Measurements from ENCODE around the gene RXRG. TPM values are rescaled to one million over a fixed set of nuclear protein-coding genes. Genes with fewer than 3 reads are reported as not detected.
A peak's percentile ranks its signal among the peaks of the same experiment; 100 is the strongest.

RXRG gene
- total RNA-seq, 1 experiment from 2014 or later: not detected

GRCh38 chr1:165375623-165376022, 69.3 kb downstream of the RXRG start:
- RAD21 ChIA-PET (ENCODE audit: low non-redundant PET in 1 of 2, low total read pairs in 2 of 2, uncharacterized antibody in 2 of 2, unreplicated experiment in 2 of 2): no interaction called here
- H3K9ac ChIP-seq (ENCODE audit: low read length): no peak overlapping the region

More at GRCh38 chr1:165375623-165376022, 69.3 kb downstream of the RXRG start:
- H3K27me3 ChIP-seq (ENCODE audit: insufficient read depth, low read length): peaks cover 6% of the 10 kb centered on the region
- no peak overlapping the region; the same call in 1 of the 2 replicates for H3K27ac ChIP-seq (ENCODE audit: low read depth, low read length)
- peak overlapping the region; percentile 75 for H3K4me2 ChIP-seq (ENCODE audit: low read length)
- no peaks in the 10 kb centered on the region for H3K9me3 ChIP-seq (ENCODE audit: control insufficient read depth in 1 of 2, insufficient read depth in 1 of 2, low read depth in 1 of 2, low read length in 2 of 2)
- peaks cover 0 to 13% of the 10 kb centered on the region in 2 experiments; a peak in 3 of 4 replicates for H3K4me1 ChIP-seq (ENCODE audit: control insufficient read depth in 1 of 2, insufficient read depth in 2 of 2, low read length in 2 of 2)
- ChIA-PET POLR2A (no interaction called here), CTCF (interaction anchor here (2.0 kb wide), 1 partner anchor 8 kb away, joined by 8 read pairs; no protein-coding TSS in a partner anchor)
- H3K36me3 ChIP-seq (ENCODE audit: control insufficient read depth in 1 of 2, insufficient read depth in 2 of 2, low read length in 2 of 2): no peaks in the 10 kb centered on the region
- no peaks in the 10 kb centered on the region for H3K9me2 ChIP-seq (ENCODE audit: insufficient read depth)
- 0 out of 4 replicates have a peak overlapping the region, but pooled peaks of 1 of the 2 experiments have one; percentile 49 for H3K4me3 ChIP-seq (replicated peaks in 1 of 2; ENCODE audit: low read depth in 1 of 2, low read length in 2 of 2)
- DNase-seq (ENCODE audit: low read depth, low spot score): no peak
- H3K79me2 ChIP-seq (ENCODE audit: insufficient read depth, low read length): no peaks in the 10 kb centered on the region
- TF ChIP-seq CBX3 (IDR thresholded peaks at IDR 0.05; ENCODE audit: low read depth) (no peak), YY1 (IDR thresholded peaks at IDR 0.05; ENCODE audit: extremely low read depth, insufficient replicate concordance, low read depth, low read length) (no peak), ELF1 (IDR thresholded peaks at IDR 0.05; ENCODE audit: borderline replicate concordance, low read depth) (no peak), EZH2phosphoT487 (IDR thresholded peaks at IDR 0.05; ENCODE audit: borderline replicate concordance) (no peak), SIN3A (IDR thresholded peaks at IDR 0.05; ENCODE audit: low read depth) (no peak), EZH2 (IDR thresholded peaks at IDR 0.05) (no peak), TCF7L2 (IDR thresholded peaks at IDR 0.05; ENCODE audit: borderline replicate concordance, extremely low read depth, insufficient read depth, insufficient read length) (no peak), EGR1 (IDR thresholded peaks at IDR 0.05; ENCODE audit: low read depth) (no peak), FOSL1 (IDR thresholded peaks at IDR 0.05; ENCODE audit: low read depth) (no peak)
- TF ChIP-seq, protein P1, sequence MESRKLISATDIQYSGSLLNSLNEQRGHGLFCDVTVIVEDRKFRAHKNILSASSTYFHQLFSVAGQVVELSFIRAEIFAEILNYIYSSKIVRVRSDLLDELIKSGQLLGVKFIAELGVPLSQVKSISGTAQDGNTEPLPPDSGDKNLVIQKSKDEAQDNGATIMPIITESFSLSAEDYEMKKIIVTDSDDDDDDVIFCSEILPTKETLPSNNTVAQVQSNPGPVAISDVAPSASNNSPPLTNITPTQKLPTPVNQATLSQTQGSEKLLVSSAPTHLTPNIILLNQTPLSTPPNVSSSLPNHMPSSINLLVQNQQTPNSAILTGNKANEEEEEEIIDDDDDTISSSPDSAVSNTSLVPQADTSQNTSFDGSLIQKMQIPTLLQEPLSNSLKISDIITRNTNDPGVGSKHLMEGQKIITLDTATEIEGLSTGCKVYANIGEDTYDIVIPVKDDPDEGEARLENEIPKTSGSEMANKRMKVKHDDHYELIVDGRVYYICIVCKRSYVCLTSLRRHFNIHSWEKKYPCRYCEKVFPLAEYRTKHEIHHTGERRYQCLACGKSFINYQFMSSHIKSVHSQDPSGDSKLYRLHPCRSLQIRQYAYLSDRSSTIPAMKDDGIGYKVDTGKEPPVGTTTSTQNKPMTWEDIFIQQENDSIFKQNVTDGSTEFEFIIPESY (IDR thresholded peaks at IDR 0.05; ENCODE audit: extremely low read depth, insufficient replicate concordance, low read length): no peak
- TF ChIP-seq, protein P2, sequence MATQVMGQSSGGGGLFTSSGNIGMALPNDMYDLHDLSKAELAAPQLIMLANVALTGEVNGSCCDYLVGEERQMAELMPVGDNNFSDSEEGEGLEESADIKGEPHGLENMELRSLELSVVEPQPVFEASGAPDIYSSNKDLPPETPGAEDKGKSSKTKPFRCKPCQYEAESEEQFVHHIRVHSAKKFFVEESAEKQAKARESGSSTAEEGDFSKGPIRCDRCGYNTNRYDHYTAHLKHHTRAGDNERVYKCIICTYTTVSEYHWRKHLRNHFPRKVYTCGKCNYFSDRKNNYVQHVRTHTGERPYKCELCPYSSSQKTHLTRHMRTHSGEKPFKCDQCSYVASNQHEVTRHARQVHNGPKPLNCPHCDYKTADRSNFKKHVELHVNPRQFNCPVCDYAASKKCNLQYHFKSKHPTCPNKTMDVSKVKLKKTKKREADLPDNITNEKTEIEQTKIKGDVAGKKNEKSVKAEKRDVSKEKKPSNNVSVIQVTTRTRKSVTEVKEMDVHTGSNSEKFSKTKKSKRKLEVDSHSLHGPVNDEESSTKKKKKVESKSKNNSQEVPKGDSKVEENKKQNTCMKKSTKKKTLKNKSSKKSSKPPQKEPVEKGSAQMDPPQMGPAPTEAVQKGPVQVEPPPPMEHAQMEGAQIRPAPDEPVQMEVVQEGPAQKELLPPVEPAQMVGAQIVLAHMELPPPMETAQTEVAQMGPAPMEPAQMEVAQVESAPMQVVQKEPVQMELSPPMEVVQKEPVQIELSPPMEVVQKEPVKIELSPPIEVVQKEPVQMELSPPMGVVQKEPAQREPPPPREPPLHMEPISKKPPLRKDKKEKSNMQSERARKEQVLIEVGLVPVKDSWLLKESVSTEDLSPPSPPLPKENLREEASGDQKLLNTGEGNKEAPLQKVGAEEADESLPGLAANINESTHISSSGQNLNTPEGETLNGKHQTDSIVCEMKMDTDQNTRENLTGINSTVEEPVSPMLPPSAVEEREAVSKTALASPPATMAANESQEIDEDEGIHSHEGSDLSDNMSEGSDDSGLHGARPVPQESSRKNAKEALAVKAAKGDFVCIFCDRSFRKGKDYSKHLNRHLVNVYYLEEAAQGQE (IDR thresholded peaks at IDR 0.05; ENCODE audit: low read depth): no peak
- no TSS peak for BruUV-seq (replicated peaks)
- peak overlapping the region; percentile 83 for H2AFZ ChIP-seq (ENCODE audit: low read depth, low read length, poor library complexity, severe bottlenecking)
- no peak for ATAC-seq
- intact Hi-C loops (cut with micrococcal nuclease): no loop called here
- no peaks in the 10 kb centered on the region for H4K20me1 ChIP-seq (ENCODE audit: insufficient read depth)

Measured in HCT116 (cell line).